CD4-positive, alpha-beta T cell treated with Interleukin-6 at 100 ng/mL for 8 hours (primary cell): Measurements from ENCODE around the gene G0S2.
A peak's percentile ranks its signal among the peaks of the same experiment; 100 is the strongest.
"Not testable (repeated sequence)": the region's sequence is repeated elsewhere in the genome, so short reads cannot be mapped to it uniquely, and the experiment has no call there.

Experiments
- DNase-seq: peaks from one replicate; pipeline ENCODE4 v3.0.0-alpha.2; 2020; ENCODE audit warnings: mixed read lengths, low spot score

The G0S2 gene

GRCh38 chr1:209678981-209679539 lies 3.8 kb downstream of the G0S2 start:
- no peak for DNase-seq

GRCh38 chr1:209685821-209686220 lies 10.6 kb downstream of the G0S2 start:
- peak; percentile 35 for DNase-seq

GRCh38 chr1:209686322-209686721 lies 11.1 kb downstream of the G0S2 start:
- no peak for DNase-seq

GRCh38 chr1:209688746-209689234 lies 13.6 kb downstream of the G0S2 start:
- no peak for DNase-seq

- no peak for DNase-seq
These were observed 14.3 kb downstream of the G0S2 start for GRCh38 chr1:209689477-209689876.

GRCh38 chr1:209691237-209691636 lies 16.0 kb downstream of the G0S2 start:
- no peak for DNase-seq

GRCh38 chr1:209692296-209692695 lies 17.1 kb downstream of the G0S2 start:
- no peak for DNase-seq

- DNase-seq, result peak; percentile 73
These were observed 17.7 kb downstream of the G0S2 start for GRCh38 chr1:209692745-209693504.

GRCh38 chr1:209696673-209697072 lies 21.5 kb downstream of the G0S2 start:
- no peak for DNase-seq

GRCh38 chr1:209697126-209697525 lies 21.9 kb downstream of the G0S2 start:
- DNase-seq, result no peak

GRCh38 chr1:209700686-209701085 lies 25.5 kb downstream of the G0S2 start:
- DNase-seq, result not testable (repeated sequence)

GRCh38 chr1:209702832-209703231 lies 27.6 kb downstream of the G0S2 start:
- no peak for DNase-seq

GRCh38 chr1:209703834-209704504 lies 28.8 kb downstream of the G0S2 start:
- DNase-seq, result no peak

GRCh38 chr1:209704584-209704983 lies 29.4 kb downstream of the G0S2 start, which contains the start of gene HSD11B1:
Gene HSD11B1 (plus strand): TSS chr1:209704846. CDS start chr1:209704943, 97 bp downstream.
- no peak for DNase-seq

GRCh38 chr1:209705033-209705598 lies 29.9 kb downstream of the G0S2 start:
- DNase-seq, result no peak

GRCh38 chr1:209706622-209707021 lies 31.4 kb downstream of the G0S2 start:
- no peak for DNase-seq

GRCh38 chr1:209707308-209707707 lies 32.1 kb downstream of the G0S2 start:
- no peak for DNase-seq

- no peak for DNase-seq
These were observed 33.1 kb downstream of the G0S2 start for GRCh38 chr1:209708297-209708696.

GRCh38 chr1:209710093-209710492 lies 34.9 kb downstream of the G0S2 start:
- peak; percentile 3 for DNase-seq

- no peak for DNase-seq
These were observed 35.6 kb downstream of the G0S2 start for GRCh38 chr1:209710847-209711246.

GRCh38 chr1:209714338-209714737 lies 39.1 kb downstream of the G0S2 start:
- no peak for DNase-seq

GRCh38 chr1:209715314-209715713 lies 40.1 kb downstream of the G0S2 start:
- DNase-seq, result no peak

GRCh38 chr1:209717818-209718217 lies 42.6 kb downstream of the G0S2 start:
- DNase-seq, result no peak
